HepG2 (cell line): ENCODE data around the gene MDP1. TPM values are rescaled to one million over a fixed set of nuclear protein-coding genes. Genes with fewer than 3 reads are reported as not detected.
A peak's percentile ranks its signal among the peaks of the same experiment; 100 is the strongest.

Experiments used
- CHD2 ChIP-seq: IDR thresholded peaks from 2 replicates; pipeline ENCODE4 v1.6.1; 2011; ENCODE audit warnings: low read depth, low read length, improper control_type of control experiment
- DBP ChIP-seq: sonication (generic); formaldehyde crosslinking; IDR thresholded peaks from 2 replicates; pipeline ENCODE4 v1.4.0; 2020; ENCODE audit warnings: missing genetic modification reagents; ENCODE audit errors: not compliant biosample characterization
- ESRRA ChIP-seq: sonication (generic); formaldehyde crosslinking; IDR thresholded peaks from 2 replicates; pipeline ENCODE4 v1.5.1; 2020; ENCODE audit warnings: mild to moderate bottlenecking, low read depth, missing genetic modification reagents
- IRF1 ChIP-seq: sonication (generic); formaldehyde crosslinking; IDR thresholded peaks from 2 replicates; pipeline ENCODE4 v1.4.0; 2020; ENCODE audit warnings: low read depth, mild to moderate bottlenecking, missing genetic modification reagents
- KDM5A ChIP-seq: fragments of 200-600 bp; sonication (generic); IDR thresholded peaks from 2 replicates; pipeline ENCODE4 v1.7.0; 2018; ENCODE audit warnings: antibody characterized with exemption, mild to moderate bottlenecking, low read length, borderline replicate concordance
- KLF11 ChIP-seq: IDR thresholded peaks from 2 replicates; pipeline ENCODE4 v1.6.1; 2016; ENCODE audit warnings: missing compliant biosample characterization
- LBX2 ChIP-seq: sonication (generic); formaldehyde crosslinking; IDR thresholded peaks from 2 replicates; pipeline ENCODE4 v1.5.0; 2020; ENCODE audit warnings: missing genetic modification reagents, mild to moderate bottlenecking, borderline replicate concordance
- MAF1 ChIP-seq: sonication (generic); formaldehyde crosslinking; IDR thresholded peaks from 2 replicates; pipeline ENCODE4 v1.5.0; 2020; ENCODE audit warnings: missing genetic modification reagents, borderline replicate concordance
- MED13 ChIP-seq: sonication (generic); formaldehyde crosslinking; IDR thresholded peaks from 2 replicates; pipeline ENCODE4 v1.5.0; 2020; ENCODE audit warnings: missing genetic modification reagents
- TRIM24 ChIP-seq: sonication (generic); formaldehyde crosslinking; IDR thresholded peaks from 2 replicates; pipeline ENCODE4 v1.8.0; 2022; ENCODE audit warnings: mild to moderate bottlenecking, missing genetic modification reagents
- YEATS4 ChIP-seq: sonication (generic); formaldehyde crosslinking; IDR thresholded peaks from 2 replicates; pipeline ENCODE4 v1.4.0; 2020; ENCODE audit warnings: missing genetic modification reagents, borderline replicate concordance
- ZBTB1 ChIP-seq: sonication (generic); formaldehyde crosslinking; IDR thresholded peaks from 2 replicates; pipeline ENCODE4 v1.4.0; 2020; ENCODE audit warnings: missing genetic modification reagents, borderline replicate concordance
- ZBTB40 ChIP-seq, 2 experiments: fragments of 450-650 bp in 1 of 2; sonication (generic) in 1 of 2; formaldehyde crosslinking in 1 of 2; IDR thresholded peaks; 2 replicates each; pipeline versions ENCODE4 v1.6.1 to v1.8.0; 2016 to 2022; ENCODE audit warnings: antibody characterized with exemption in 1 of 2, mild to moderate bottlenecking in 1 of 2, missing genetic modification reagents in 1 of 2
- ZNF160 ChIP-seq: sonication (generic); formaldehyde crosslinking; IDR thresholded peaks from 2 replicates; pipeline ENCODE4 v1.8.0; 2022; ENCODE audit warnings: mild to moderate bottlenecking, inconsistent platforms, missing genetic modification reagents
- ZNF232 ChIP-seq: sonication (generic); formaldehyde crosslinking; IDR thresholded peaks from 2 replicates; pipeline ENCODE4 v1.4.0; 2020; ENCODE audit warnings: missing genetic modification reagents, borderline replicate concordance
- ZNF784 ChIP-seq: sonication (generic); formaldehyde crosslinking; IDR thresholded peaks from 2 replicates; pipeline ENCODE4 v1.5.1; 2020; ENCODE audit warnings: missing genetic modification reagents, mild to moderate bottlenecking, borderline replicate concordance
- polyA plus RNA-seq, 8 experiments: library from polyadenylated mRNA; depleted of rRNA in 3 of 8; stranded (reverse) in 7 of 8; unstranded in 1 of 8; fragments of >200 nt; fragmentation: Illumina TruSeq in 4 of 8; extraction: Trizol in 4 of 8; gene quantifications; 2 replicates each; pipeline versions ENCODE4 v1.2.1 to v1.2.3, GENCODE V29; 2011 to 2016; ENCODE audit warnings: low read depth in 4 of 8, missing spikeins in 1 of 8, mixed read lengths in 1 of 8; ENCODE audit not compliant: insufficient read depth in 1 of 8
- total RNA-seq, 5 experiments: library from RNA; depleted of rRNA; stranded (reverse); fragments of >200 nt; fragmentation: Illumina TruSeq; extraction: Trizol; gene quantifications; 2 replicates each; pipeline ENCODE4 v1.2.3, GENCODE V29; 2016; ENCODE audit warnings: low read depth in 1 of 5

MDP1 gene
- total and polyA plus RNA-seq, 2 of the 13 experiments (the other 11 are each of a cell fraction or from before 2014, with no cell fraction given) = 44.1 to 48.7 TPM

- TF ChIP-seq MAF1 (CRISPR knock-in tag) (peak; percentile 89), ZNF784 (CRISPR knock-in tag) (peak; percentile 93), MED13 (peak; percentile 95), ZNF232 (CRISPR knock-in tag) (peak; percentile 93), ZBTB40 (IDR thresholded peaks at IDR 0.05) (peak; percentile 99), ZBTB40 (CRISPR knock-in tag; IDR thresholded peaks at IDR 0.05) (peak; percentile 96), LBX2 (CRISPR knock-in tag) (peak; percentile 98), TRIM24 (CRISPR knock-in tag) (no peak), DBP (CRISPR knock-in tag) (peak; percentile 85), YEATS4 (CRISPR knock-in tag) (peak; percentile 100), IRF1 (CRISPR knock-in tag) (peak; percentile 85), ZBTB1 (CRISPR knock-in tag) (peak; percentile 25; the same call in 1 of the 2 replicates), ESRRA (CRISPR knock-in tag) (peak; percentile 93), CHD2 (peak; percentile 76), ZNF160 (peak; percentile 90), KLF11 (peak; percentile 98; the same call in 1 of the 2 replicates), KDM5A (peak; percentile 99)
Measured at GRCh38 chr14:24188251-24189058, 27.4 kb downstream of the MDP1 start, which contains the start of gene IPO4 (continued).
